ENCODE data around the gene NCOA3. TPM values are rescaled to one million over a fixed set of nuclear protein-coding genes. Genes with fewer than 3 reads are reported as not detected.
A peak's percentile ranks its signal among the peaks of the same experiment; 100 is the strongest.

Gene NCOA3
- total RNA-seq, 1 experiment from 2014 or later = 96.7 TPM

DNA sequence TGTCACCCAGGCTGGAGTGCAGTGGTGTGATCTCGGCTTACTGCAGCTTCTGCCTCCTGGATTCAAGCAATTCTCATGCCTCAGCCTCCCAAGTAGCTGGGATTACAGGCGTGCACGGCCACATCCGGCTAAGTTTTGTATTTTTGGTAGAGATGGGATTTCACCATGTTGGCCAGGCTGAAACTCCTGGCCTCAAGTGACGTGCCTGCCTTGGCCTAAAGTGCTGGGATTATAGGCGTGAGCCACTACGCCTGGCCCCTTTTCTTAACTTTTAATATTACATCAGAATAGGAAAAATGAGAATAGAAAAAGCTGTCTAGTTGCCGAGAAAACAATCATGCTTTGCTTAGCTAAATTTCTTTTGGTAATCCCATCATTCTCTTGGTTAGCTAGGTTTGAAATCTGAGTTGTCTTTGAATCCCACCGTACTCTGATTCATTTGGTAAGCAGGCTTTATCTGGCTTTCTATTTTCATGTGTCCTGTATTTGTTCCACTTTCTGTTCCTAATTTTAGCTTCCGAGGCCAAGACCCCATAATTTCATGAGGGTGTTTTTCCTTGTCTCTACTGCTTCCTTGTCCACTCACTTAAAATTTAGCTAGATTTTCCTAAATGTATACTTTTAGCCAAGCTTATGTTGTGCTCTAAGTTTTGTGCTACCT, 83.5 kb downstream of the NCOA3 start:
- no peak overlapping the region for H3K4me3 Mint-ChIP-seq (ENCODE audit: unreplicated experiment)
- DNase-seq = no peak
- H3K27ac Mint-ChIP-seq (ENCODE audit: unreplicated experiment) = peak overlapping the region; percentile 48
- ChIA-PET CTCF (no interaction called here), POLR2A (no interaction called here)
- peaks cover 40% of the 10 kb centered on the region for H3K36me3 Mint-ChIP-seq (ENCODE audit: insufficient read depth, unreplicated experiment)
- no peaks in the 10 kb centered on the region for H3K27me3 Mint-ChIP-seq (ENCODE audit: insufficient read depth, unreplicated experiment)
- H3K4me1 ChIP-seq = no peaks in the 10 kb centered on the region
- no peaks in the 10 kb centered on the region for H3K9me3 Mint-ChIP-seq (ENCODE audit: unreplicated experiment)
- TSS peak; percentile 2 for BruUV-seq (replicated peaks)
- TF ChIP-seq, protein P1, sequence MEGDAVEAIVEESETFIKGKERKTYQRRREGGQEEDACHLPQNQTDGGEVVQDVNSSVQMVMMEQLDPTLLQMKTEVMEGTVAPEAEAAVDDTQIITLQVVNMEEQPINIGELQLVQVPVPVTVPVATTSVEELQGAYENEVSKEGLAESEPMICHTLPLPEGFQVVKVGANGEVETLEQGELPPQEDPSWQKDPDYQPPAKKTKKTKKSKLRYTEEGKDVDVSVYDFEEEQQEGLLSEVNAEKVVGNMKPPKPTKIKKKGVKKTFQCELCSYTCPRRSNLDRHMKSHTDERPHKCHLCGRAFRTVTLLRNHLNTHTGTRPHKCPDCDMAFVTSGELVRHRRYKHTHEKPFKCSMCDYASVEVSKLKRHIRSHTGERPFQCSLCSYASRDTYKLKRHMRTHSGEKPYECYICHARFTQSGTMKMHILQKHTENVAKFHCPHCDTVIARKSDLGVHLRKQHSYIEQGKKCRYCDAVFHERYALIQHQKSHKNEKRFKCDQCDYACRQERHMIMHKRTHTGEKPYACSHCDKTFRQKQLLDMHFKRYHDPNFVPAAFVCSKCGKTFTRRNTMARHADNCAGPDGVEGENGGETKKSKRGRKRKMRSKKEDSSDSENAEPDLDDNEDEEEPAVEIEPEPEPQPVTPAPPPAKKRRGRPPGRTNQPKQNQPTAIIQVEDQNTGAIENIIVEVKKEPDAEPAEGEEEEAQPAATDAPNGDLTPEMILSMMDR (IDR thresholded peaks at IDR 0.05; ENCODE audit: insufficient read depth in 1 of 2, low read depth in 1 of 2, low read length in 1 of 2, severe bottlenecking in 1 of 2, unreplicated experiment in 1 of 2) = no peak
- no peak overlapping the region for H3K4me3 ChIP-seq (ENCODE audit: low read depth, low read length)
- 0 out of 2 replicates have a peak, but pooled peaks cover 1% of the 10 kb centered on the region for H3K36me3 ChIP-seq (ENCODE audit: control insufficient read depth, insufficient read depth, low read length)
- intact Hi-C loops (cut with micrococcal nuclease; ENCODE audit: unreplicated experiment) = no loop called here
- H3K4me1 Mint-ChIP-seq (ENCODE audit: low read depth, unreplicated experiment) = no peaks in the 10 kb centered on the region
- H3K27me3 ChIP-seq (replicated peaks; ENCODE audit: control insufficient read depth, insufficient read depth, low read length) = no peaks in the 10 kb centered on the region
- H3K9me3 ChIP-seq = no peaks in the 10 kb centered on the region

GRCh38 chr20:47586649-47587294, 85.1 kb downstream of the NCOA3 start:
- no TSS peak for BruUV-seq (replicated peaks)
- H3K4me3 Mint-ChIP-seq (ENCODE audit: unreplicated experiment) = no peak overlapping the region
- Histone ChIP-seq H3K27me3 (replicated peaks; ENCODE audit: control insufficient read depth, insufficient read depth, low read length) (no peaks in the 10 kb centered on the region), H3K4me1 (no peaks in the 10 kb centered on the region), H3K36me3 (ENCODE audit: control insufficient read depth, insufficient read depth, low read length) (0 out of 2 replicates have a peak, but pooled peaks cover 1% of the 10 kb centered on the region), H3K9me3 (no peaks in the 10 kb centered on the region), H3K4me3 (ENCODE audit: low read depth, low read length) (no peak overlapping the region)
- H3K4me1 Mint-ChIP-seq (ENCODE audit: low read depth, unreplicated experiment) = no peaks in the 10 kb centered on the region
- peaks cover 52% of the 10 kb centered on the region for H3K36me3 Mint-ChIP-seq (ENCODE audit: insufficient read depth, unreplicated experiment)
- TF ChIP-seq, protein P1 (IDR thresholded peaks at IDR 0.05; ENCODE audit: insufficient read depth in 1 of 2, low read depth in 1 of 2, low read length in 1 of 2, severe bottlenecking in 1 of 2, unreplicated experiment in 1 of 2) = no peak
- CTCF ChIA-PET = interaction anchor here (0.7 kb wide), 1 partner anchor 25 kb away, joined by 3 read pairs; no protein-coding TSS in a partner anchor
- no peak for DNase-seq
- intact Hi-C loops (cut with micrococcal nuclease; ENCODE audit: unreplicated experiment) = no loop called here
- no peak overlapping the region for H3K27ac Mint-ChIP-seq (ENCODE audit: unreplicated experiment)
- POLR2A ChIA-PET = interaction anchor here (0.6 kb wide), 1 partner anchor 18 kb away, joined by 4 read pairs; no protein-coding TSS in a partner anchor
- H3K27me3 Mint-ChIP-seq (ENCODE audit: insufficient read depth, unreplicated experiment) = no peaks in the 10 kb centered on the region
- no peaks in the 10 kb centered on the region for H3K9me3 Mint-ChIP-seq (ENCODE audit: unreplicated experiment)

GRCh38 chr20:47588158-47588557, 86.5 kb downstream of the NCOA3 start:
- Mint-ChIP-seq H3K27ac (ENCODE audit: unreplicated experiment) (no peak overlapping the region), H3K36me3 (ENCODE audit: insufficient read depth, unreplicated experiment) (peaks cover 60% of the 10 kb centered on the region), H3K4me3 (ENCODE audit: unreplicated experiment) (no peak overlapping the region), H3K9me3 (ENCODE audit: unreplicated experiment) (no peaks in the 10 kb centered on the region), H3K4me1 (ENCODE audit: low read depth, unreplicated experiment) (no peaks in the 10 kb centered on the region), H3K27me3 (ENCODE audit: insufficient read depth, unreplicated experiment) (no peaks in the 10 kb centered on the region)
- no peaks in the 10 kb centered on the region for H3K9me3 ChIP-seq
- intact Hi-C loops (cut with micrococcal nuclease; ENCODE audit: unreplicated experiment) = no loop called here
- TF ChIP-seq, protein P1 (IDR thresholded peaks at IDR 0.05; ENCODE audit: insufficient read depth in 1 of 2, low read depth in 1 of 2, low read length in 1 of 2, severe bottlenecking in 1 of 2, unreplicated experiment in 1 of 2) = no peak
- H3K36me3 ChIP-seq (ENCODE audit: control insufficient read depth, insufficient read depth, low read length) = 0 out of 2 replicates have a peak, but pooled peaks cover 1% of the 10 kb centered on the region
- H3K4me1 ChIP-seq = no peaks in the 10 kb centered on the region
- POLR2A ChIA-PET = no interaction called here
- no peak overlapping the region for H3K4me3 ChIP-seq (ENCODE audit: low read depth, low read length)
- no peak for DNase-seq
- no peaks in the 10 kb centered on the region for H3K27me3 ChIP-seq (replicated peaks; ENCODE audit: control insufficient read depth, insufficient read depth, low read length)
- CTCF ChIA-PET = interaction anchor here (0.6 kb wide), 1 partner anchor 371 kb away, joined by 3 read pairs; no protein-coding TSS in a partner anchor
- no TSS peak for BruUV-seq (replicated peaks)
